AG08395 (cell line): Measurements from ENCODE around the gene SUZ12.
"Not testable (repeated sequence)": the region's sequence is repeated elsewhere in the genome, so short reads cannot be mapped to it uniquely, and the experiment has no call there.

Source experiments
- DNase-seq: peaks from one replicate; pipeline ENCODE4 v3.0.0; 2012; ENCODE audit warnings: mixed read lengths, low spot score

SUZ12 gene

GRCh38 chr17:31951953-31952352 is 15.1 kb downstream of the SUZ12 start:
- DNase-seq: not testable (repeated sequence)

GRCh38 chr17:31964131-31964530 is 27.3 kb downstream of the SUZ12 start:
- not testable (repeated sequence) for DNase-seq

DNA sequence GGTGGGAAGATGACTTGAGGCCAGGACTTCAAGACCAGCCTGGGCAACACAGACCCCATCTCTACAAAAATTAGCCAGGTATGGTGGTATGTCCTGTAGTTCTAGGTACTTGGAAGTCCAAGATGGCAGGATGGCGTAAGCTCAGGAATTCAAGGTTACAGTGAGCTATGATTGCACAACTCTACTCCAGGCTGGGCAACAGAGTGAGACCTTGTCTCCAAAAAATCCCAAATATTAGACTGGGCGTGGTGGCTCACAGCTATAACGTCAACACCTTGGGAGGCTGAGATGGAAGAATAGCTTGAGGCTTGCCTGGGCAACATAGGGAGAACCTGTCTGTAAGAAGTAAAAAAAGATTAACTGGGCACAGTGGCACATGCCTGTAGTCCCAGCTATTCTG is 30.8 kb downstream of the SUZ12 start:
- no peak for DNase-seq

DNA sequence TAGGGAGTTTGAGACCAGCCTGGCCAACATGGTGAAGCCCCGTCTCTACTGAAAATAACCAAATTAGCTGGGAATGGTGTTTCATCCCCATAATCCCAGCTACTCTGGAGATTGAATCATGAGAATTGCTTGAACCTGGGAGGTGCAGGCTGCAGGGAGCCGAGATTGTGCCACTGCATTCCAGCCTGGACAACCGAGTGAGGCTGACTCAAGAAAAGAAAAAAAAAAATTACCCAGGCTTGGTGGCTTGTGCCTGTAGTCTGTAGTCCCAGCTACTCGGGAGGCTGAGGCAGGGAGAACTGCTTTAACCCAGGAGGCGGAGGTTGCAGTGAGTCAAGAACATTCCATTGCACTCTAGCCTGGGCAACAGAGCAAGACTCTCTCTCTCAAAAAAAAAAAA is 33.6 kb downstream of the SUZ12 start:
- DNase-seq: not testable (repeated sequence)

- DNase-seq: not testable (repeated sequence)
Measured at GRCh38 chr17:31974269-31975071, 37.7 kb downstream of the SUZ12 start.

- not testable (repeated sequence) for DNase-seq
Measured at GRCh38 chr17:31975391-31975790, 38.6 kb downstream of the SUZ12 start.

DNA sequence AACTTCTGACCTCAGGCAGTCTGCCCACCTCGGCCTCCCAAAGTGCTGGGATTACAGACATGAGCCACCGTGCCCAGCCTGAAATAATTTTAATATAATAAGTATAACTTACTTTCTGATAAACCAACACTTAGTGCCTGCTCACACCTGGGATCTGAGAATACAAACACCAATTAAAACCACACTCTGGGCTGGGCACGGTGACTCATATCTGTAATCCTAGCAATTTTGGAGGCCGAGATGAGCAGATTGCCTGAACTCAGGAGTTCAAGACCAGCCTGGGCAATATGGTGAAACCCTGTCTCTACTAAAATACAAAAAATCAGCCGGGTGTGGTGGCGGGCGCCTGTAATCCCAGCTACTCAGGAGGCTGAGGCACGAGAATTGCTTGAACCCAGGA is 55.0 kb downstream of the SUZ12 start:
- not testable (repeated sequence) for DNase-seq

- DNase-seq: no peak
Measured at GRCh38 chr17:31997005-31997404, 60.2 kb downstream of the SUZ12 start.

DNA sequence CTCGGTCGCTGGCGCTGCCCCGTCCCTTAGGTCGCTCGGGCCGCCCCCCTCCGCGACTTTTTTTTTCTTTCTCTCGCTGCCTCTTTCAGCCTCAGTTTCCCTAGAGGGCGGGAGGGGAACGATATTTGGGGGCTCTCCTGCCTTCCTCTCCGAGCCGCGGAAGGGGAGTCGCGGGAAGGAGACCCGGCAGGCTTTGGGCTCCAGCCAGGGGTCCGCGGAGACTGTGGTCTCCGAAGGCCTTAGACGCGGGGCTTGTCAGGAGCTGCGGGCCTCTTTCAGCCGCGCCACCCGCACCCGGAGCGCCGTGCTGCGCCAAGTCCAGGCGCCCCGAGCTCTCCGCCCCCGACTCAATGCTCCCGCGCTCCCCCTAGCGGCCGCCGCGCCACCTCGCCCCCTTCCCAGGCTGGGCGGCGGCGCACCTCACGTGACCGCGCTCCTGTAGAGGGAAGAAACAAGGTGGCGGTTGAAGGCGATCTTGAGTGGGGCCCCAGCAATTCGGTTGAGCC is 70.2 kb downstream of the SUZ12 start, which contains the start of gene LRRC37B:
LRRC37B (plus strand) TSS at position 427 of the 506 bp plus-strand sequence. CDS start 14,010 bp downstream, outside the sequence.
- peak; percentile 82 for DNase-seq

GRCh38 chr17:32007463-32008298 is 70.9 kb downstream of the SUZ12 start:
- DNase-seq: peak; percentile 26

GRCh38 chr17:32009262-32009542 is 72.4 kb downstream of the SUZ12 start:
- DNase-seq: no peak

- no peak for DNase-seq
Measured at GRCh38 chr17:32010114-32010513, 73.3 kb downstream of the SUZ12 start.

DNA sequence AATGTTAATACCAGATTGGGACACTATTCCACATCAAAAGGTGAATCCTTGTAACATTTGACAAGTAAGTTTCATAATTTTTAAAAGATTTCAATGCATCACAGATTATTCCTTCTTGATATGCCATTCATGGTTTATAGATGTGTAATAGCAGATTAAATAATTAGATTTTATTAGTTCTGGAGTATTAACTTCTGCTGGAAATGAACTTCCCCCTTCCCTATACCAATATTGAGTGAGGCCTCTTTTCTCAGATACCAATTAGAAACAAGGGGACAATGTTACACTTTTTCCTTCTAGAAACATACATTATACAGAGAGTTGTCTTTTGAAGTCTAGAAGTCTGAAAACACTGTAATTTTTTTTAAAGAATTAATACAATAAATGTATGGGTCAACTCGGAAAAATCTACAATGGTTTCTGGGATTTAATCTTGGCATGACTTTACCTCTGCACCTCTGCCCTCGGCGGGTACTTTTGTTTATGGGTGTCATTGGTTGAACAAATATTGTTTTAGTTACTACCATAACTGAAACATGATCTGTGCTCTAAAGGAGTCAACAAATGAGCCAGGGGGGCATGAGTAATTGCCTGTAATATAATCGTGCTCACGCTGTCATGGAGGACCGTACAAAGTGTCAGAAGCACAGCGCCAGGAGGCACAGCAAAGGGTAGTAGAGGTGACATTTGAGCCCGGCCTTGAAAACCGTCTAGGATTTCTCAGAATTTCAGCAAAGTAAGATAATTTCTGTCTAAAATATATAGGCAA is 78.6 kb downstream of the SUZ12 start:
- no peak for DNase-seq

GRCh38 chr17:32016231-32016630 is 79.4 kb downstream of the SUZ12 start:
- no peak for DNase-seq

- DNase-seq: no peak
Measured at GRCh38 chr17:32019228-32019627, 82.4 kb downstream of the SUZ12 start.

DNA sequence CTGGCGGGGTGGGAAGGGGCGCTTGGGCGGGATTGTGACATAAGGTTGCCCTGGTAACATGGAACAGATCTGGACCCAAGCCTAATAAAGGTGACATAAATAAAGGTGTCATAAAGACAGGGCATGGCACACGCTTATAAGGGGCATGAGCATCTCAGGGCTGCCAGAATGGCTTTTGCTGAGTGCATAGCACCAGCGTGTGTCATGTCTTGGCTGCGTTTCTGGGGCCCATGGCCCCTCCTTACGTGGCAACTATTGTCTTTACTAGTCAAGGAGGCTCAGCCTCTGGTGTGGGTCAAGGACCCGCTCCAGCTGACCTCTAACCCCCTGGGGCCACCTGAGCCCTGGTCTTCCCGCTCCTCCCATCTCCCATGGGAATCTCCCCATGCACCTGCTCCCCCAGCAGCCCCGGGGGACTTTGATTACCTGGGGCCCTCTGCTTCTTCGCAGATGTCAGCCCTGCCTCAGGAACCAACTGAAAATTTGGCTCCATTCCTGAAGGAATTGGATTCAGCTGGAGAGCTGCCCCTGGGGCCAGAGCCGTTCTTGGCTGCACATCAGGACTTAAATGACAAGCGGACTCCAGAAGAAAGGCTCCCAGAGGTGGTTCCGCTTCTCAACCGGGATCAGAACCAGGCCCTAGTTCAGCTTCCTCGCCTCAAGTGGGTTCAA is 84.3 kb downstream of the SUZ12 start:
- no peak for DNase-seq

DNA sequence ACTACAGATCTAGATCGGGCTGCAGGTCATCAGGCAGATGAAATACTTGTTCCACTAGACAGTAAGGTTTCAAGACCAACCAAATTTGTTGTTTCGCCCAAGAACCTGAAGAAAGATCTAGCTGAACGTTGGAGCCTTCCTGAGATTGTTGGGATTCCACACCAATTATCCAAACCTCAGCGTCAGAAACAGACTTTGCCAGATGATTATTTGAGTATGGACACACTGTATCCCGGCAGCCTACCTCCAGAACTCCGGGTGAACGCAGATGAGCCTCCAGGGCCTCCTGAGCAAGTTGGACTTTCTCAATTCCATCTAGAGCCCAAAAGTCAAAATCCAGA is 84.8 kb downstream of the SUZ12 start:
- no peak for DNase-seq

DNA sequence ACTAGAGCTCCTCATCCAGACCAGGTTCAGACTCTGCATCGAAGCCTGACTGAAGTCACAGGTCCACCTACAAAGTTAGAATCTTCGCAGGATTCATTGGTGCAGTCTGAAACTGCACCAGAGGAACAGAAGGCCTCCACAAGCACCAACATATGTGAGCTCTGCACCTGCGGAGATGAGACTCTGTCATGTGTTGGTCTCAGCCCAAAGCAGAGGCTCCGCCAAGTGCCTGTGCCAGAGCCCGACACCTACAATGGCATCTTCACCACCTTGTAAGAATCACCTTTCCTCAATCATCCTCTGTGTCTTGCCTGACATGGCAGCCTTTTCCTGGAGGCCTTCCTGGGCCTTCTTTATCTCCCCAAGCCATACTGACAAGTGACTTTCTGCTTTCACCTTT is 85.7 kb downstream of the SUZ12 start:
- DNase-seq: not testable (repeated sequence)

DNA sequence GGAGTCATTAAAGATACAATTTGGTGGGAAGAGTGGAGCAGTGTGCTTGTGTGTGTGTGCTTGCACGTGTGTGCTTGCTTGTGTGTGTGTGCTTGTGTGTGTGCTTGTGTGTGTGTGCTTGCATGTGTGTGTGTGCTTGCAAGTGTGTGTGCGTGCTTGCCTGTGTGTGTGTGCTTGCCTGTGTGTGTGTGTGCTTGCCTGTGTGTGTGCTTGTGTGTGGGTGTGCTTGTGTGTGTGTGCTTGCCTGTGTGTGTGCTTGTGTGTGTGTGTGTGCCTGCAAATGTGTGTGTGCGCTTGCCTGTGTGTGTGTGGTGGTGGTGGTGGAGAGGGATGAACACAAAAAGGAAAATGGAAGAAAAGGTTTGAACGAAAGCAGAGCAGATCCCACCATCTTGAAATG is 90.5 kb downstream of the SUZ12 start:
- not testable (repeated sequence) for DNase-seq

DNA sequence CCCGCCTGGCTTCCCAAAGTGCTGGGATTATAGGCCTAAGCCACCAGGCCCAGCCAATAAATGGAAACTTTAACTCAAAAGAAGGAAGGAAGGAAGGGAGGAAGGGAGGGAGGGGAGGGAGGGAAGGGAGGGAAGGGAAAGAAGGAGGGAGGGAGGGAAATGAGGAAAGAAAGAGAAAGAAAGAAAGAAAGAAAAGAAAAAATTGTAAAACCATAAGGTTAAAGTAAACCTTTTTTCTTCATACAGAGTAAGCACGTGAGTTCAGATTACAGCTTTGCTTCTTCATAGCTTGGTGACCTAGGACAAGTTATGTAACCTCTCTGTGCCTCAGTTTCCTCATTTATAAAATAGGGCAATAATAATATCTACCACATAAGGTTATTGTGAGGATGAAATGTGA is 96.4 kb downstream of the SUZ12 start:
- DNase-seq: no peak

- DNase-seq: not testable (repeated sequence)
Measured at GRCh38 chr17:32033812-32034211, 97.0 kb downstream of the SUZ12 start.

DNA sequence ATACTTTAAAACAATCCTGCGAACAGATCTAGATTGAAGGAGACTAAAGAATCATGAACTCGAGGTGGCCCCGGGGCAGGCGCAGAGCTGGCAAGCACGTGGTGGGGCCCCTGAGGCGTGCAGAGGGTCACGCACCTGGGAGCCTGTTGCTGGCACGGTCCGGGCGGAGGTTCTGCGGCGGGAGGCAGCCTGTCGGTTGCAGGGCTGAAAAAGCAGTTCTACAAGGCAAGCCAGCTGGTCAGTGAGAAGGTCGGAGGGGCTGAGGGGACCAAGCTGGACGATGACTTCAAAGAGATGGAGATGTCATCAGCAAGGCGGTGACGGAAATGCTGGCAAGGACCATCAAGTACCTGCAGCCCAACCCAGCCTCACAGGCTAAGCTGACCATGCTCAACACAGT is 103.4 kb downstream of the SUZ12 start:
- DNase-seq: not testable (repeated sequence)
